ENCODE measurements around the gene CARMIL1. TPM values are rescaled to one million over a fixed set of nuclear protein-coding genes. Genes with fewer than 3 reads are reported as not detected.

The CARMIL1 gene
- total and polyA plus RNA-seq, 2 of the 8 experiments (the other 6 are each of a cell fraction or from before 2014, with no cell fraction given): 20.3 to 40.4 TPM

GRCh38 chr6:25387911-25388310, 108.7 kb downstream of the CARMIL1 start:
- no peak overlapping the region for H3K4me2 ChIP-seq (ENCODE audit: insufficient read depth in 1 of 2, low read depth in 2 of 2, low read length in 2 of 2)
- no peak overlapping the region for H2AK5ac ChIP-seq (ENCODE audit: low read depth, low read length)
- no peak for DNase-seq (ENCODE audit: low read depth in 1 of 2, low spot score in 2 of 2)
- no peak overlapping the region for H2BK12ac ChIP-seq (ENCODE audit: low read depth, low read length)
- H3K36me3 ChIP-seq (ENCODE audit: control insufficient read depth in 2 of 4, insufficient read depth in 4 of 4, low read length in 3 of 4): no peaks in the 10 kb centered on the region
- TF ChIP-seq ASH2L (IDR thresholded peaks at IDR 0.05; ENCODE audit: low read length) (no peak), E2F6 (IDR thresholded peaks at IDR 0.05) (no peak), ZNF274 (IDR thresholded peaks at IDR 0.05; ENCODE audit: borderline replicate concordance, extremely low read depth, low read length) (no peak), TAF7 (optimal IDR thresholded peaks at IDR 0.05; ENCODE audit: borderline replicate concordance, low read depth, low read length) (no peak), CTBP2 (IDR thresholded peaks at IDR 0.05; ENCODE audit: borderline replicate concordance, insufficient read depth, insufficient read length, low read length) (no peak), CREB1 (IDR thresholded peaks at IDR 0.05) (no peak), SIX5 (IDR thresholded peaks at IDR 0.05; ENCODE audit: low read depth, low read length) (no peak), FOSL1 (IDR thresholded peaks at IDR 0.05; ENCODE audit: insufficient read depth, low read depth, low read length) (no peak), YY1 (IDR thresholded peaks at IDR 0.05; ENCODE audit: low read depth, low read length) (no peak)
- H3K27ac ChIP-seq (ENCODE audit: low read depth, low read length): no peak overlapping the region
- H2BK20ac ChIP-seq (ENCODE audit: low read length): no peak overlapping the region
- H4K8ac ChIP-seq (ENCODE audit: extremely low read depth, insufficient read depth, low read length): no peak overlapping the region
- no peak overlapping the region for H3K9ac ChIP-seq (replicated peaks in 1 of 4; ENCODE audit: extremely low read depth in 1 of 4, low read depth in 3 of 4, low read length in 3 of 4)
- H3K23me2 ChIP-seq (ENCODE audit: low read depth, low read length): no peaks in the 10 kb centered on the region
- ChIA-PET CTCF (ENCODE audit: partially characterized antibody) (interaction anchor here (0.8 to 1.8 kb wide), 6 partner anchors 9 to 82 kb away, joined by 3 to 5 read pairs (median 3); no protein-coding TSS in a partner anchor), POLR2A (ENCODE audit: partially characterized antibody) (no interaction called here)
- no peak overlapping the region for H2BK5ac ChIP-seq (ENCODE audit: low read depth, low read length)
- no peaks in the 10 kb centered on the region; a peak in 1 of 4 replicates for H3K9me3 ChIP-seq (ENCODE audit: insufficient read depth in 2 of 2, low read depth in 1 of 2, low read length in 1 of 2)
- no peak overlapping the region for H2AFZ ChIP-seq (ENCODE audit: low read length)
- H4K20me1 ChIP-seq (replicated peaks in 1 of 2; ENCODE audit: control insufficient read depth in 1 of 2, insufficient read depth in 2 of 2, low read length in 2 of 2): peaks cover 0 to 2% of the 10 kb centered on the region in 2 experiments
- H3K4ac ChIP-seq (replicated peaks; ENCODE audit: insufficient read length, low read depth, low read length): no peak overlapping the region
- no peaks in the 10 kb centered on the region for H3K27me3 ChIP-seq (replicated peaks in 1 of 4; ENCODE audit: control insufficient read depth in 3 of 4, extremely low read depth in 1 of 4, insufficient read depth in 3 of 4, low read length in 3 of 4)
- no peak overlapping the region for H3K18ac ChIP-seq (ENCODE audit: extremely low read depth, low read length)
- no peak overlapping the region for H4K91ac ChIP-seq (replicated peaks; ENCODE audit: insufficient read length, low read length)
- no peak overlapping the region for H3K4me3 ChIP-seq (ENCODE audit: extremely low read depth in 1 of 4, insufficient read depth in 2 of 4, low read depth in 3 of 4, low read length in 4 of 4)
- H3K14ac ChIP-seq (ENCODE audit: insufficient read length): no peak overlapping the region
- FAIRE-seq: no peak
- H4K5ac ChIP-seq (ENCODE audit: insufficient read length, low read depth, low read length): no peak overlapping the region
- peaks cover 0 to 12% (median 0%) of the 10 kb centered on the region in 4 experiments; a peak in 1 of 7 replicates for H3K4me1 ChIP-seq (replicated peaks in 1 of 4; ENCODE audit: control insufficient read depth in 3 of 4, insufficient read depth in 4 of 4, low read length in 3 of 4)
- 80% methylated on average over 2 of the region's 2 CpGs; no CpG with 5 or more reads in 1 of the 2 experiments for WGBS, 2 experiments (ENCODE audit: extremely low coverage in 1 of 2, insufficient coverage in 1 of 2, insufficient read length in 1 of 2, insufficient replicate concordance in 2 of 2, low coverage in 1 of 2, low lambda C conversion rate in 2 of 2, missing lambda C conversion rate in 1 of 2)
- no peak overlapping the region for H2BK120ac ChIP-seq (replicated peaks; ENCODE audit: low read depth, low read length)
- peaks cover 0 to 80% of the 10 kb centered on the region in 2 experiments; a peak in 3 of 4 replicates for H3K79me2 ChIP-seq (ENCODE audit: control insufficient read depth in 1 of 2, insufficient read depth in 2 of 2, low read length in 2 of 2)
- no peak overlapping the region for H2BK15ac ChIP-seq (ENCODE audit: low read length)
- H3K79me1 ChIP-seq (ENCODE audit: low read depth, low read length): peaks cover 6% of the 10 kb centered on the region
- no peak overlapping the region for H3K23ac ChIP-seq (ENCODE audit: insufficient read length)
- no peak overlapping the region for H3K56ac ChIP-seq (replicated peaks; ENCODE audit: insufficient read length, low read depth, low read length)

Measured in H1 (cell line).